ENCODE results near the gene ARFGAP3. TPM values are rescaled to one million over a fixed set of nuclear protein-coding genes. Genes with fewer than 3 reads are reported as not detected.
A peak's percentile ranks its signal among the peaks of the same experiment; 100 is the strongest.

Gene ARFGAP3
- total RNA-seq, 1 donor from 2014 or later, result 38.0 TPM

- Mint-ChIP-seq H3K36me3 (ENCODE audit: low read depth) (peaks cover 9% of the 10 kb centered on the region), H3K4me3 (no peak overlapping the region), H3K27me3 (ENCODE audit: insufficient read depth) (no peaks in the 10 kb centered on the region), H3K9me3 (no peaks in the 10 kb centered on the region), H3K4me1 (ENCODE audit: low read depth) (peaks cover 50% of the 10 kb centered on the region), H3K27ac (no peak overlapping the region)
- intact Hi-C loops (cut with micrococcal nuclease), result no loop called here
- no peak for DNase-seq (ENCODE audit: low spot score)
Measured at GRCh38 chr22:42892156-42892555, 35.1 kb upstream of the ARFGAP3 start.

GRCh38 chr22:42891696-42892095 is 34.6 kb upstream of the ARFGAP3 start:
- H3K36me3 Mint-ChIP-seq (ENCODE audit: low read depth), result peaks cover 9% of the 10 kb centered on the region
- H3K9me3 Mint-ChIP-seq, result no peaks in the 10 kb centered on the region
- H3K27ac Mint-ChIP-seq, result no peak overlapping the region
- intact Hi-C loops (cut with micrococcal nuclease), result no loop called here
- no peak for DNase-seq (ENCODE audit: low spot score)
- no peak overlapping the region for H3K4me3 Mint-ChIP-seq
- H3K27me3 Mint-ChIP-seq (ENCODE audit: insufficient read depth), result no peaks in the 10 kb centered on the region
- peaks cover 49% of the 10 kb centered on the region for H3K4me1 Mint-ChIP-seq (ENCODE audit: low read depth)

- peaks cover 42% of the 10 kb centered on the region for H3K4me1 Mint-ChIP-seq (ENCODE audit: low read depth)
- intact Hi-C loops (cut with micrococcal nuclease), result no loop called here
- DNase-seq (ENCODE audit: low spot score), result no peak
- H3K9me3 Mint-ChIP-seq, result no peaks in the 10 kb centered on the region
- H3K36me3 Mint-ChIP-seq (ENCODE audit: low read depth), result peaks cover 9% of the 10 kb centered on the region
- H3K4me3 Mint-ChIP-seq, result no peak overlapping the region
- no peaks in the 10 kb centered on the region for H3K27me3 Mint-ChIP-seq (ENCODE audit: insufficient read depth)
- H3K27ac Mint-ChIP-seq, result no peak overlapping the region
Measured at GRCh38 chr22:42891008-42891407, 33.9 kb upstream of the ARFGAP3 start.

GRCh38 chr22:42889304-42889703 is 32.2 kb upstream of the ARFGAP3 start:
- peak overlapping the region; percentile 11 for H3K4me3 Mint-ChIP-seq
- no peaks in the 10 kb centered on the region for H3K27me3 Mint-ChIP-seq (ENCODE audit: insufficient read depth)
- H3K36me3 Mint-ChIP-seq (ENCODE audit: low read depth), result peaks cover 9% of the 10 kb centered on the region
- DNase-seq (ENCODE audit: low spot score), result no peak
- H3K4me1 Mint-ChIP-seq (ENCODE audit: low read depth), result peaks cover 27% of the 10 kb centered on the region
- peak overlapping the region; percentile 56 for H3K27ac Mint-ChIP-seq
- H3K9me3 Mint-ChIP-seq, result no peaks in the 10 kb centered on the region
- intact Hi-C loops (cut with micrococcal nuclease), result no loop called here

- H3K27me3 Mint-ChIP-seq (ENCODE audit: insufficient read depth), result no peaks in the 10 kb centered on the region
- H3K4me1 Mint-ChIP-seq (ENCODE audit: low read depth), result peaks cover 19% of the 10 kb centered on the region
- no peak overlapping the region for H3K4me3 Mint-ChIP-seq
- no peak overlapping the region for H3K27ac Mint-ChIP-seq
- intact Hi-C loops (cut with micrococcal nuclease), result no loop called here
- peaks cover 12% of the 10 kb centered on the region for H3K36me3 Mint-ChIP-seq (ENCODE audit: low read depth)
- H3K9me3 Mint-ChIP-seq, result no peaks in the 10 kb centered on the region
- no peak for DNase-seq (ENCODE audit: low spot score)
Measured at GRCh38 chr22:42887523-42888507, 30.7 kb upstream of the ARFGAP3 start.

- Mint-ChIP-seq H3K27ac (no peak overlapping the region), H3K36me3 (ENCODE audit: low read depth) (peaks cover 13% of the 10 kb centered on the region), H3K9me3 (no peaks in the 10 kb centered on the region), H3K4me3 (no peak overlapping the region), H3K27me3 (ENCODE audit: insufficient read depth) (no peaks in the 10 kb centered on the region), H3K4me1 (ENCODE audit: low read depth) (peaks cover 19% of the 10 kb centered on the region)
- intact Hi-C loops (cut with micrococcal nuclease), result no loop called here
- no peak for DNase-seq (ENCODE audit: low spot score)
Measured at GRCh38 chr22:42887120-42887519, 30.0 kb upstream of the ARFGAP3 start.

GRCh38 chr22:42885446-42885845 is 28.4 kb upstream of the ARFGAP3 start:
- no peak overlapping the region for H3K27ac Mint-ChIP-seq

GRCh38 chr22:42884616-42885375 is 27.7 kb upstream of the ARFGAP3 start:
- intact Hi-C loops (cut with micrococcal nuclease), result no loop called here
- Mint-ChIP-seq H3K4me1 (ENCODE audit: low read depth) (peaks cover 19% of the 10 kb centered on the region), H3K36me3 (ENCODE audit: low read depth) (peaks cover 10% of the 10 kb centered on the region), H3K27me3 (ENCODE audit: insufficient read depth) (no peaks in the 10 kb centered on the region), H3K27ac (no peak overlapping the region), H3K9me3 (no peaks in the 10 kb centered on the region), H3K4me3 (no peak overlapping the region)
- no peak for DNase-seq (ENCODE audit: low spot score)

More at GRCh38 chr22:42885446-42885845, 28.4 kb upstream of the ARFGAP3 start:
- no peak for DNase-seq (ENCODE audit: low spot score)
- intact Hi-C loops (cut with micrococcal nuclease), result no loop called here
- no peaks in the 10 kb centered on the region for H3K27me3 Mint-ChIP-seq (ENCODE audit: insufficient read depth)
- H3K4me3 Mint-ChIP-seq, result no peak overlapping the region
- H3K9me3 Mint-ChIP-seq, result no peaks in the 10 kb centered on the region
- peaks cover 19% of the 10 kb centered on the region for H3K4me1 Mint-ChIP-seq (ENCODE audit: low read depth)
- peaks cover 10% of the 10 kb centered on the region for H3K36me3 Mint-ChIP-seq (ENCODE audit: low read depth)

GRCh38 chr22:42883970-42884369 is 26.9 kb upstream of the ARFGAP3 start:
- peaks cover 6% of the 10 kb centered on the region for H3K36me3 Mint-ChIP-seq (ENCODE audit: low read depth)
- H3K9me3 Mint-ChIP-seq, result no peaks in the 10 kb centered on the region
- H3K4me3 Mint-ChIP-seq, result no peak overlapping the region
- intact Hi-C loops (cut with micrococcal nuclease), result no loop called here
- no peaks in the 10 kb centered on the region for H3K27me3 Mint-ChIP-seq (ENCODE audit: insufficient read depth)
- no peak for DNase-seq (ENCODE audit: low spot score)
- peaks cover 11% of the 10 kb centered on the region for H3K4me1 Mint-ChIP-seq (ENCODE audit: low read depth)
- no peak overlapping the region for H3K27ac Mint-ChIP-seq

GRCh38 chr22:42883121-42883520 is 26.0 kb upstream of the ARFGAP3 start:
- H3K9me3 Mint-ChIP-seq, result no peaks in the 10 kb centered on the region
- DNase-seq (ENCODE audit: low spot score), result no peak
- no peak overlapping the region for H3K4me3 Mint-ChIP-seq
- H3K27ac Mint-ChIP-seq, result no peak overlapping the region
- peaks cover 5% of the 10 kb centered on the region for H3K36me3 Mint-ChIP-seq (ENCODE audit: low read depth)
- H3K4me1 Mint-ChIP-seq (ENCODE audit: low read depth), result peaks cover 3% of the 10 kb centered on the region
- intact Hi-C loops (cut with micrococcal nuclease), result no loop called here
- no peaks in the 10 kb centered on the region for H3K27me3 Mint-ChIP-seq (ENCODE audit: insufficient read depth)

GRCh38 chr22:42881982-42882656 is 25.0 kb upstream of the ARFGAP3 start:
- Mint-ChIP-seq H3K9me3 (no peaks in the 10 kb centered on the region), H3K4me3 (no peak overlapping the region)
- intact Hi-C loops (cut with micrococcal nuclease), result no loop called here

GRCh38 chr22:42881298-42881697 is 24.2 kb upstream of the ARFGAP3 start:
- Mint-ChIP-seq H3K9me3 (no peaks in the 10 kb centered on the region), H3K27me3 (ENCODE audit: insufficient read depth) (no peaks in the 10 kb centered on the region), H3K36me3 (ENCODE audit: low read depth) (peaks cover 3% of the 10 kb centered on the region), H3K4me1 (ENCODE audit: low read depth) (no peaks in the 10 kb centered on the region), H3K4me3 (no peak overlapping the region), H3K27ac (no peak overlapping the region)
- intact Hi-C loops (cut with micrococcal nuclease), result no loop called here
- no peak for DNase-seq (ENCODE audit: low spot score)

More at GRCh38 chr22:42881982-42882656, 25.0 kb upstream of the ARFGAP3 start:
- H3K4me1 Mint-ChIP-seq (ENCODE audit: low read depth), result no peaks in the 10 kb centered on the region
- no peaks in the 10 kb centered on the region for H3K27me3 Mint-ChIP-seq (ENCODE audit: insufficient read depth)
- H3K36me3 Mint-ChIP-seq (ENCODE audit: low read depth), result peaks cover 3% of the 10 kb centered on the region
- no peak overlapping the region for H3K27ac Mint-ChIP-seq
- no peak for DNase-seq (ENCODE audit: low spot score)
